Measurements from ENCODE around the gene TRAM2. TPM values are rescaled to one million over a fixed set of nuclear protein-coding genes. Genes with fewer than 3 reads are reported as not detected.

The TRAM2 gene
- total RNA-seq, 4 donors from 2014 or later, result 21.3 to 27.5 (median 23.7) TPM

- Histone ChIP-seq H3K36me3 (no peaks in the 10 kb centered on the region), H3K27me3 (no peaks in the 10 kb centered on the region), H3K4me3 (peak overlapping the region in 1 of 4 donors; percentile 3), H3K9me3 (no peaks in the 10 kb centered on the region), H3K4me1 (peaks cover 0 to 51% (median 34%) of the 10 kb centered on the region in 4 donors), H3K27ac (peak overlapping the region; percentile 24 to 85 (median 66))
- 14 to 21% methylated on average over 7 of the region's 7 CpGs for WGBS, 2 donors
- TF ChIP-seq EP300 (IDR thresholded peaks at IDR 0.05) (peak; percentile 8 to 74), POLR2A (IDR thresholded peaks at IDR 0.05) (no peak)
- TF ChIP-seq, protein P1, sequence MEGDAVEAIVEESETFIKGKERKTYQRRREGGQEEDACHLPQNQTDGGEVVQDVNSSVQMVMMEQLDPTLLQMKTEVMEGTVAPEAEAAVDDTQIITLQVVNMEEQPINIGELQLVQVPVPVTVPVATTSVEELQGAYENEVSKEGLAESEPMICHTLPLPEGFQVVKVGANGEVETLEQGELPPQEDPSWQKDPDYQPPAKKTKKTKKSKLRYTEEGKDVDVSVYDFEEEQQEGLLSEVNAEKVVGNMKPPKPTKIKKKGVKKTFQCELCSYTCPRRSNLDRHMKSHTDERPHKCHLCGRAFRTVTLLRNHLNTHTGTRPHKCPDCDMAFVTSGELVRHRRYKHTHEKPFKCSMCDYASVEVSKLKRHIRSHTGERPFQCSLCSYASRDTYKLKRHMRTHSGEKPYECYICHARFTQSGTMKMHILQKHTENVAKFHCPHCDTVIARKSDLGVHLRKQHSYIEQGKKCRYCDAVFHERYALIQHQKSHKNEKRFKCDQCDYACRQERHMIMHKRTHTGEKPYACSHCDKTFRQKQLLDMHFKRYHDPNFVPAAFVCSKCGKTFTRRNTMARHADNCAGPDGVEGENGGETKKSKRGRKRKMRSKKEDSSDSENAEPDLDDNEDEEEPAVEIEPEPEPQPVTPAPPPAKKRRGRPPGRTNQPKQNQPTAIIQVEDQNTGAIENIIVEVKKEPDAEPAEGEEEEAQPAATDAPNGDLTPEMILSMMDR (IDR thresholded peaks at IDR 0.05), result no peak
- DNase-seq (ENCODE audit: low spot score in 2 of 2), result peak in 1 of 2 donors; percentile 48
Measured at GRCh38 chr6:52595000-52595795, 18.3 kb upstream of the TRAM2 start.

DNA sequence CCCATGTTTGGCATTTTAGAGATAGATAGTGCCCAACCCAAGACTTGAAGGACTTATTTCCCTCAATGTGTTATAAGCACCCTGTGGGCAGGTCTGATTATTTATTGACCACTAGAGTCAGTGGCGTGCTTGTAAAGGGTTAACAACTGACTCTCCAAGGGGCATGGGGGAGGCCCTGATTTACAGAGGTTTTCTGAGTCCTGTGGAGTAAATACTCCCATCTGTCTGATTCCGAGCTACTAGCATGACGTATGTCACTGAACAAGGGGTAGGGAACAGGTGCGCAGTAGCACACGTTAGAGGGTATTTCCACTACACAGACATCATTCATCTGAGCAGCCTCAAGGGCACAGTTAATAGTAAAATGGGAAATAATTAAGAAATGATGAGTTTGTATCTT lies 17.4 kb upstream of the TRAM2 start:
- Histone ChIP-seq H3K27me3 (no peaks in the 10 kb centered on the region), H3K27ac (peak overlapping the region in 3 of 4 donors; percentile 52 to 85 (median 80)), H3K9me3 (no peaks in the 10 kb centered on the region), H3K4me3 (no peak overlapping the region), H3K4me1 (peaks cover 0 to 51% (median 34%) of the 10 kb centered on the region in 4 donors), H3K36me3 (no peaks in the 10 kb centered on the region)
- TF ChIP-seq POLR2A (IDR thresholded peaks at IDR 0.05) (no peak), EP300 (IDR thresholded peaks at IDR 0.05) (no peak)
- TF ChIP-seq, protein P1 (IDR thresholded peaks at IDR 0.05), result no peak
- no peak for DNase-seq (ENCODE audit: low spot score in 2 of 2)
- 68 to 75% methylated on average over 5 of the region's 5 CpGs for WGBS, 2 donors

- H3K36me3 ChIP-seq, result no peaks in the 10 kb centered on the region
- DNase-seq (ENCODE audit: low spot score in 2 of 2), result no peak
- H3K27ac ChIP-seq, result no peak overlapping the region
- no peaks in the 10 kb centered on the region for H3K9me3 ChIP-seq
- H3K27me3 ChIP-seq, result no peaks in the 10 kb centered on the region
- 87 to 90% methylated on average over 1 of the region's 1 CpG for WGBS, 2 donors
- peaks cover 0 to 44% (median 21%) of the 10 kb centered on the region in 4 donors for H3K4me1 ChIP-seq
- H3K4me3 ChIP-seq, result no peak overlapping the region
- no peak for TF ChIP-seq POLR2A (IDR thresholded peaks at IDR 0.05)
Measured at GRCh38 chr6:52591832-52592231, 15.0 kb upstream of the TRAM2 start.

DNA sequence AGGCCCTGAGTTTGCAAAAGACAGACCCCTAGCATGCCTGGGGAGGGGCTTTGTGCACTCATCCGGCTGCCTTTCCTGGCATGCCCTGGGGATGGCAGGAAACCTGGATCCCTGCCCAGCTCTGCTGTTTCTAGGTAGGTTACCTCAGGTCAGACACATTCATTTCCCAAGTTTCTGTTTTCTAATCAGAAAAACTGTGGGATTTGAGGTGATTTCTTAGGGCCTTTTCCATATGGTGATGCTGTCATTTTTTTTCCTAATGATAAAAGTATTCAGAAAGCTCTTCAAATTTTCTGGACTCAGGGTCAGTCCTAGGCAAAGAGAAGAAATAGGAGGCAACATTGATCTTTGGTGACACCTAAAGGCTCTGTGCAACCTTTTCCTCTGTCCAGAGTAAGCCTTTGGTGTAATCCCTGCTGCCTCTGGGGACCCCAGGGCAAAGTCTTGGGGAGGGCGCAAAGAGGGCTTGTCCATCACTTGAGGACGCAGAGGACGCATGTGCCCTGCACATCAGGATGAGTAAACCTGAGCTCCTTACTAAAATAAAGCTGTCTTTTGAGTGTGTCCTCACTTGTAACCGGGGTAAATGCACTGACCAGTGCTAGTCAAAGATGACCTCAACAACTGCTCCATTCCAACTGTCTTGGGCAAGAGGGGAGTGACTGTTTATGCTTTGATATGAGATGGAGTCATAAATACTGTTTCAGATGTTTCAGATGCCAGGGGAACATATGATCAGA lies 13.5 kb upstream of the TRAM2 start:
- 78 to 83% methylated on average over 5 of the region's 5 CpGs for WGBS, 2 donors
- no peaks in the 10 kb centered on the region for H3K27me3 ChIP-seq
- H3K9me3 ChIP-seq, result no peaks in the 10 kb centered on the region
- H3K27ac ChIP-seq, result no peak overlapping the region
- H3K4me3 ChIP-seq, result no peak overlapping the region
- no peak for DNase-seq (ENCODE audit: low spot score in 2 of 2)
- peaks cover 0 to 29% (median 11%) of the 10 kb centered on the region in 4 donors for H3K4me1 ChIP-seq
- H3K36me3 ChIP-seq, result no peaks in the 10 kb centered on the region
- TF ChIP-seq POLR2A (IDR thresholded peaks at IDR 0.05), result no peak
- TF ChIP-seq EP300 (IDR thresholded peaks at IDR 0.05), result no peak
- TF ChIP-seq, protein P1 (IDR thresholded peaks at IDR 0.05), result no peak

- Histone ChIP-seq H3K27ac (no peak overlapping the region), H3K4me3 (no peak overlapping the region), H3K36me3 (no peaks in the 10 kb centered on the region), H3K27me3 (no peaks in the 10 kb centered on the region), H3K4me1 (peaks cover 0 to 13% (median 0%) of the 10 kb centered on the region in 4 donors), H3K9me3 (no peaks in the 10 kb centered on the region)
- DNase-seq (ENCODE audit: low spot score in 2 of 2), result no peak
- 53 to 55% methylated on average over 1 of the region's 1 CpG for WGBS, 2 donors
- TF ChIP-seq, protein P1 (IDR thresholded peaks at IDR 0.05), result no peak
- TF ChIP-seq EP300 (IDR thresholded peaks at IDR 0.05) (no peak), POLR2A (IDR thresholded peaks at IDR 0.05) (no peak)
Measured at GRCh38 chr6:52588710-52589091, 11.8 kb upstream of the TRAM2 start.

All from tibial nerve (tissue), 4 donors.